ENCODE data around the gene AGO1.

The AGO1 gene

GRCh38 chr1:35980090-35980489, 97.1 kb downstream of the AGO1 start:
- no peak for DNase-seq (ENCODE audit: low read depth)
